ENCODE data around the gene CDR2L.

Gene CDR2L

GRCh38 chr17:74951680-74952421 is 35.6 kb upstream of the CDR2L start:
- Mint-ChIP-seq H3K4me1 (no peaks in the 10 kb centered on the region), H3K36me3 (ENCODE audit: insufficient read depth) (peaks cover 2% of the 10 kb centered on the region), H3K27ac (ENCODE audit: low read depth) (no peak overlapping the region), H3K9me3 (no peaks in the 10 kb centered on the region), H3K4me3 (no peak overlapping the region), H3K27me3 (no peaks in the 10 kb centered on the region)
- no peak for DNase-seq (ENCODE audit: low spot score in 2 of 2)
- no peak for ATAC-seq (replicated peaks; ENCODE audit: extremely low read depth, poor library complexity, severe bottlenecking)

DNA sequence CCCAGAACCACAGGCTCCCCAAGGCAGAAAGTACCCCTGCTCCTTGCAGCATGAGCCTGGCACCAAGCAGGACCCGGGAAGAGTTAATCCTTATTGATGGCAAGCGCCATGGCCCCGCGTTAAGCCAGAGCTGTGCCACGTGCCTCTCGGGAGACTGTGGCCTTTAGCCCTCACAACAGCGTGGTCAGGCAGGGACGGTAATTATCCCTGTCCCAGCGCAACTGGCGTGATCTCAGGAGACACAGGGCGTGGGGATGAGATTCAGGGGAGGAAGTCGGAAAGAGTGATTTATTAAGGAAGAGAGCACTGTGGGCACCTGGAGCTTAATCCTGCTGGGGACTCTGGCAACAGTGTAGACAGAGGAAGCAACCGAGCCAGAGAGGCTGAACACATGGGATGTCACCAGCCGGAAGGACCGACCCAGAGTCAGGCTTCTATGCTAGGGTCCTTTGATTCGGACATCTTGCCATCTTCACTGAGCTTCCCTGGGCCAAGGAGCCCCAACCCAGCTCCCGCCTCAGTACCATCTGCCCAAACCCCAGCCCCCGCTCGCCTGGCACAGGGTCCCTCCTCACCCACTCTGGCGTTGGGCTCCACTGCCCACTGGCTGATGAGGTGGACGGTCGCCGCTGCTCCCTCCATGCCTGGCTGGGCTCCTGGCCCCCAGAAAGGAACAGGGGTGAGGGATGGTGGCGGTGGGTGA is 34.9 kb upstream of the CDR2L start:
- H3K9me3 Mint-ChIP-seq, result no peaks in the 10 kb centered on the region
- H3K36me3 Mint-ChIP-seq (ENCODE audit: insufficient read depth), result no peaks in the 10 kb centered on the region
- DNase-seq (ENCODE audit: low spot score in 2 of 2), result no peak
- no peaks in the 10 kb centered on the region for H3K4me1 Mint-ChIP-seq
- no peak for ATAC-seq (replicated peaks; ENCODE audit: extremely low read depth, poor library complexity, severe bottlenecking)
- no peak overlapping the region for H3K27ac Mint-ChIP-seq (ENCODE audit: low read depth)
- H3K27me3 Mint-ChIP-seq, result no peaks in the 10 kb centered on the region
- H3K4me3 Mint-ChIP-seq, result no peak overlapping the region

DNA sequence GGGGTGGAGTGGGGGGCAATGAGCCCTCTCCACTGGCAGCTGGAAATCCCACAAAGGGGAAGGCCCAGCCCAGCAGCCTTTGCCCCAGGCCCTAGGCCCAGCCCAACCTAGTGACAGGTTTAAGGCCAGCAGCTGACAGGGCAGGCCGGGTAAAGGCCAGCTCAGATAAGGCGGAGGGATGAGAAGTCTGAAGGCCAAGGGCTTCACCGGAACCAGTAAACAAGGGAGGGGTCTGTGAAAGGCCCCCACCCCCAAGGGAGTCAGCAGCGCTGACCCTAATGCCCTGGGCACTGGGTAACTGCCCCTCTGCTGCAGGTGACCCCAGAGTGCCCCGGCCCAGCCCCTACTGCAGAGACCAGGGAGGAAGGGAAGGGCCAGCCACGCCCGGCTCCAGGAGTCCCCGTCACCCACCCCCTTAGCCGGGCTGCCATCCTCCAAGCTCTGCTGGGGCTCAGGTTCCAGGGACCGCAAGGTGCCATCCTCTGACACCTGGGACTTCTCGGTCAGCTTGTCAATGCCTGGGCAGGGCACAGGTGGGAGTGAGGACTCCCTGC is 34.2 kb upstream of the CDR2L start:
- Mint-ChIP-seq H3K36me3 (ENCODE audit: insufficient read depth) (no peaks in the 10 kb centered on the region), H3K4me3 (no peak overlapping the region), H3K27me3 (no peaks in the 10 kb centered on the region), H3K27ac (ENCODE audit: low read depth) (no peak overlapping the region), H3K9me3 (no peaks in the 10 kb centered on the region), H3K4me1 (no peaks in the 10 kb centered on the region)
- ATAC-seq (replicated peaks; ENCODE audit: extremely low read depth, poor library complexity, severe bottlenecking) (no peak), DNase-seq (ENCODE audit: low spot score in 2 of 2) (no peak)

DNA sequence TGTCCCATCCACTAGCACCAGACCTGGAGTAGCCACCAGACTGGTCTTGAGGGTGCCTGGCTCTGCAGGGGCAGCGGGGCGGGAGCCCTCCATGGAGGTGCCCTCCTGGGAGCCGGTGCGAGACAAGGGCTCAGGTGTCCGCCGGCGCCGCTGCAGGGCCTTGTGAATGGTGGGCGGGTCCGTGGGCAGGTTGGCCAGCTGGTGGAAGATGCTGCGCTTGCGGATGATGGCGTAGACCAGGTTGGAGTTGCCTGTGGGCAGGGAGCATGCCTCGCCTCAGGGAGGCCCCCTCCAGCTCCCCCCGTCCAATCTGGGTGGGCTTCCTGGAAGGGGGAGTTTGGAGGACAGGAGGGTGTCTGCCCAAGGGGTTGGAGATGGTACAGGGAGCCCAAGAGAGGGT is 33.3 kb upstream of the CDR2L start:
- no peak for DNase-seq (ENCODE audit: low spot score in 2 of 2)
- H3K4me3 Mint-ChIP-seq, result no peak overlapping the region
- ATAC-seq (replicated peaks; ENCODE audit: extremely low read depth, poor library complexity, severe bottlenecking), result no peak
- no peaks in the 10 kb centered on the region for H3K27me3 Mint-ChIP-seq
- H3K4me1 Mint-ChIP-seq, result no peaks in the 10 kb centered on the region
- no peaks in the 10 kb centered on the region for H3K36me3 Mint-ChIP-seq (ENCODE audit: insufficient read depth)
- no peak overlapping the region for H3K27ac Mint-ChIP-seq (ENCODE audit: low read depth)
- H3K9me3 Mint-ChIP-seq, result no peaks in the 10 kb centered on the region

DNA sequence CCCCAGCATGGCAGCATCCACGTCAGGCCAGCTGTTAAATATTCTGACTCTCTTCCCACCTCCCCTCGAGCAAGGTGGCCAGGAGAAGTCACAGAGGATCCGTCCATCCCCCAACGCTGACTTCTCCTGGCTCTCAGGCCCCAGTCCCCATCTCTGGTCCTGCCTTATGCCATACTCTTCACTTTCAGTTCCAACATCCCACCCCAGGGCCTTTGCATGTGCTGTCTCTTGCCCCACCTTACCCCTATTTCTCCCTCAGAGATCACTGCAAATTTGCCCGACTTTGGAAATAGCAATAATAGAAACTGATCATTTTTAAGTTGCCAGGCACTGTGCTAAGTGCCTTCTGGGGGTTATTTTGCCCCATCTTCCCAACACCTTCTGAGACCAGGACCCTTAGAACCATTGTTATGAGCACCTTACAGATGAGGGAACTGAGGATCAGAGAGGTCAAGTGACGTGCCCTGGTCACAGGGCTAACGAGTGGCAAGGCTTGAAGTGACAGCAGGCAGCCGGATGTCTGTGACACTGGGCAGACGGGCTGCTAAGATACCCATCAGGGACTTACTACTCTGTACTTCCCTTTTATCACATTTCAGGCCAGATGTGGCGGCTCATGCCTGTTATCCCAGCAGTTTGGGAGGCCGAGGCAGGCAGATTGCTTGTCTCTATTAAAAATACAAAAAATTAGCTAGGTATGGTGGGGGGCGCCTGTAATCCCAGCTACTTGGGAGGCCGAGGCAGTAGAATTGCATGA is 32.6 kb upstream of the CDR2L start:
- Mint-ChIP-seq H3K9me3 (no peaks in the 10 kb centered on the region), H3K27ac (ENCODE audit: low read depth) (no peak overlapping the region)
- ATAC-seq (replicated peaks; ENCODE audit: extremely low read depth, poor library complexity, severe bottlenecking), result no peak

DNA sequence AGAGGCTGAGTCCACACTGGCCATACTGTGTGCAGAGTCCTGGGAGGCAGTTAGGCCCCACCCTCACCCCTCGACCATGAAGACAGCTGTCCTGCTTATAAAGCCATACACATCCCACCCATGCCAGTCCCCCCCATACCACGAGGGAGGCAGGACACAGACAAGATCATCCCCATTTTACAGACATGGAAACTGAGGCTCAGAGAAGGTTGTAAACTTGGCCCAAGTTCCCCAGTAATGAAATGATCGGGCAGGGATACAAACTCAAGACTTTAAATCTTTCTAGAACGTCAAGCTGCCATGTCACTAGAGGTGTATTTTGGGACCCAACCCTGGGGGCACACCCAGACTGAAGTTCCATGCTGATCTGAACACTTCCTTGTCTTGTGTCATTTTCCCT is 31.3 kb upstream of the CDR2L start:
- no peaks in the 10 kb centered on the region for H3K36me3 Mint-ChIP-seq (ENCODE audit: insufficient read depth)
- ATAC-seq (replicated peaks; ENCODE audit: extremely low read depth, poor library complexity, severe bottlenecking), result no peak
- DNase-seq (ENCODE audit: low spot score in 2 of 2), result no peak
- no peaks in the 10 kb centered on the region for H3K27me3 Mint-ChIP-seq
- no peaks in the 10 kb centered on the region for H3K9me3 Mint-ChIP-seq
- H3K4me3 Mint-ChIP-seq, result no peak overlapping the region
- H3K27ac Mint-ChIP-seq (ENCODE audit: low read depth), result no peak overlapping the region
- peaks cover 6% of the 10 kb centered on the region for H3K4me1 Mint-ChIP-seq

More for the DNA sequence above, 32.6 kb upstream of the CDR2L start:
- no peaks in the 10 kb centered on the region for H3K36me3 Mint-ChIP-seq (ENCODE audit: insufficient read depth)
- no peak for DNase-seq (ENCODE audit: low spot score in 2 of 2)
- no peaks in the 10 kb centered on the region for H3K27me3 Mint-ChIP-seq
- H3K4me1 Mint-ChIP-seq, result peaks cover 6% of the 10 kb centered on the region
- H3K4me3 Mint-ChIP-seq, result no peak overlapping the region

DNA sequence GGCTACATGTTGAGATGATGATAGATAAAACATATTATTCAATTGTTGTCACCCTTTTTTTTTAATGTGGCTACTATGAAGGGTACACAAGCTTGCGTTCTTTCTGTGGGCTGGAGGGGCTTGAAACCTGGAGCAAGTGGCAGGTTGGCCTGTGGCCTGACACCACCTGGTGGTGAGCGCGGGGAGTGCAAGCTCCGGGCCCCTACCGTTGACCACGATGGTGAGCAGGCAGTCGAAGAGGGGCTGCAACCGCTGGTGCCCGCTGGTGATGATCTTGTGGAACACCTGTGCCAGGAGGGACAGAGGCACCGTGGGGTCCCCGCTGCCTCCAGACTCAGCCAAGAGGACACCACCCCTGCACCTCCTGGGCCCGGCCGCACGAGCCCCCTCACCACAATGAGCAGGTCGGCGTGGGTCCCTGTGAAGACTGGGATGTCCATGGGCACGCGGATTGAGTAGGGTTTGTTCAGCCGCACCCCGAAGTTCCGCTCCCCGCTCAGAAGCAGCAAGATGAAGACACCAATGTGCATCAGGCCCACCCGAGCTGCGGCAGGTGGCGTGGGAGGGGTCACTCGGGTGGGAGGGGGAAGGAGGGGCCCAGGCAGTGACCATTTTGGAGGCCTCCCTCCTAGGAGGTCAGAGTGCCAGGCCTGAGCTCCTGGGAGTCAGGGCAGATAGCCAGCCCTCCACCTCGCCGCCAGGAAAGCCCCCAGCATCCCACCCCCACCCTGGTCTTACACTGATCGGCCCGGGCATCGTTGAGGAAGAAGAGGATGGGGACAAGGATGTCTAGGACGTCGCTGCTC is 29.3 kb upstream of the CDR2L start:
- H3K4me3 Mint-ChIP-seq, result no peak overlapping the region
- H3K27me3 Mint-ChIP-seq, result no peaks in the 10 kb centered on the region
- peaks cover 11% of the 10 kb centered on the region for H3K4me1 Mint-ChIP-seq
- no peak overlapping the region for H3K27ac Mint-ChIP-seq (ENCODE audit: low read depth)
- ATAC-seq (replicated peaks; ENCODE audit: extremely low read depth, poor library complexity, severe bottlenecking), result no peak
- no peaks in the 10 kb centered on the region for H3K36me3 Mint-ChIP-seq (ENCODE audit: insufficient read depth)
- peak; percentile 64 to 81 for DNase-seq (ENCODE audit: low spot score in 2 of 2)
- no peaks in the 10 kb centered on the region for H3K9me3 Mint-ChIP-seq

DNA sequence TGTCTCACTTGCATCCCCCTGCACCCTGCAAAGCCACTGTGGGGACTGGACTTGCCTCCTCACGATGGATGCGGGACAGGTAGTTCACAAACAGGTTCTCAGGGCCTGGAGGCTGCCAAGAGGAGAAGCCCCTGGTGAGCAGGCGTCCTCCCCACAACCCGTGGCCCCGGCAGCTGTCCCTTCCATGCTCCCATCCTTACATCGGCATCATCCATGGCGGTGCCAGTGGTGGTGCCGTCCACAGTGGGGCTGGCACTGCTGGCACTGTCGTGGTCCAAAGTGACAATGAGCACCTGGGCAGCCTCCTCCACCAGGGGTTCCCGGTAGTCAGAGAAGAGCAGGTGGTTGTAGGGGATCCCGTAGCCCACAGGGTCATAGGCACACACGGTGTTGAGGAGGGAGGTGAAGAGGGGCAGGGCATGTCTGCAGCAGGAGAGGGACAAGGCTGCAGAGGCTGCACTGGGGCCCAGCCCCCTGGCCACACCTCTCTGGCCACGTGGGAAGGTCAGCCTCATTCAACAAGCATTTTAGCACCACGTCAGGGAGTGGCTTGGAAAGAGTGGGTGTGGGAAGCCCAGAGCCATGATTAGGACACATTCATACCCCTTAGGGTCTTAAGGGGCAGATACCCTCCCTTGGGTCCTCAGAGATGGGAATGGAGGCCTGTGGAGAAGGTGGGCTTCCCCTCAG is 27.5 kb upstream of the CDR2L start:
- no peak for ATAC-seq (replicated peaks; ENCODE audit: extremely low read depth, poor library complexity, severe bottlenecking)
- no peak for DNase-seq (ENCODE audit: low spot score in 2 of 2)
- no peaks in the 10 kb centered on the region for H3K9me3 Mint-ChIP-seq
- H3K27ac Mint-ChIP-seq (ENCODE audit: low read depth), result peak overlapping the region; percentile 52
- H3K4me3 Mint-ChIP-seq, result no peak overlapping the region
- H3K36me3 Mint-ChIP-seq (ENCODE audit: insufficient read depth), result peaks cover 2% of the 10 kb centered on the region
- H3K4me1 Mint-ChIP-seq, result peaks cover 11% of the 10 kb centered on the region
- H3K27me3 Mint-ChIP-seq, result no peaks in the 10 kb centered on the region

DNA sequence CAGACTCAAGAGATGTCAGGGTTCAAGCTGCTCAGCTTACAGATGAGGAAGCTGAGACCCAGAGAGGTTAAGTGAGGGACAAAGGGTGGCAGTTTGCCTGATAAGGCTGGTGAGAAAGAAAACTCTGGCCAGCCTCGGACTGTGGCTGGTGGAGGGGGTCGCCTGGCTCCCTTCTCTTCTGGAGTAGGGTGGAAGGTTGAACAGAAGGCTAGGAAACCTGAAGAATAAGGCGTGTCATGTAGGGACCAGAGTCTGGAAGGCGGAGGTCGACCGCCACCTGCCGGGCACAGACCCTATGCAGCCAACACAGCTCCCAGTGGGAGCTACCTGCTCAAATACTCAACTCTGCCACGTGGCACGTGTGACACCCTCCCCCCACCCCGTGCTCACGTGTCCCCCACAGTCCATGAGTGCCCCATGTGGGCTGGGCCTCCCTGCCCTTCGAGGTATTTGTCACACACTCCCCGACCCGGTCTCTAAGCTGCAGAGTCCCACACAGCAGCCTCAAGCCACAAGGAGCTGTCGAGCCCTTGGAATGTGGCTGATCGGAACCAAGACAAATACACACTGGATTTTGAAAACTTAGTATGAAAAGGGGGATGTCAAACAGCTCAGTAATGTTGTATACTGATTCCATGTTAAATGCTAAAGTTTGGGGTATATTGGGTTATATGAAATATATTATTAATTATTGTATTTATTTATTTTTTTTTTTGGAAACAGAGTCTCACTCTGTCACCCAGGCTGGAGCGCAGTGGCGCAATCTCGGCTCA is 26.7 kb upstream of the CDR2L start:
- Mint-ChIP-seq H3K4me3 (no peak overlapping the region), H3K9me3 (no peaks in the 10 kb centered on the region), H3K27ac (ENCODE audit: low read depth) (no peak overlapping the region), H3K4me1 (peaks cover 11% of the 10 kb centered on the region), H3K27me3 (no peaks in the 10 kb centered on the region), H3K36me3 (ENCODE audit: insufficient read depth) (peaks cover 2% of the 10 kb centered on the region)
- peak; percentile 40 for ATAC-seq (replicated peaks; ENCODE audit: extremely low read depth, poor library complexity, severe bottlenecking)
- no peak for DNase-seq (ENCODE audit: low spot score in 2 of 2)

- Mint-ChIP-seq H3K4me3 (no peak overlapping the region), H3K4me1 (peaks cover 11% of the 10 kb centered on the region), H3K36me3 (ENCODE audit: insufficient read depth) (peaks cover 2% of the 10 kb centered on the region), H3K27me3 (no peaks in the 10 kb centered on the region), H3K9me3 (no peaks in the 10 kb centered on the region), H3K27ac (ENCODE audit: low read depth) (no peak overlapping the region)
- ATAC-seq (replicated peaks; ENCODE audit: extremely low read depth, poor library complexity, severe bottlenecking), result peak; percentile 84
- DNase-seq (ENCODE audit: low spot score in 2 of 2), result peak; percentile 71 to 82
Measured at GRCh38 chr17:74961657-74962350, 25.6 kb upstream of the CDR2L start.

All from central memory CD8-positive, alpha-beta T cell (primary cell).